PC-3 (cell line): Measurements from ENCODE around the gene OR10T2. TPM values are rescaled to one million over a fixed set of nuclear protein-coding genes. Genes with fewer than 3 reads are reported as not detected.

Source experiments
- total RNA-seq: library from RNA; depleted of rRNA; stranded (reverse); fragments of >200 nt; gene quantifications from 2 replicates; pipeline ENCODE4 v1.2.3, GENCODE V29; 2014; rRNA removed

OR10T2 gene
- total RNA-seq, 1 experiment from 2014 or later: not detected

Other genes with a start within 250 kb of the OR10T2 start
- not detected in 2 replicates for gene CD1D, start 218.6 kb downstream of the OR10T2 start, total RNA-seq
- not detected in 2 replicates for gene CD1A, start 145.0 kb downstream of the OR10T2 start, total RNA-seq
- not detected in 2 replicates for gene CD1C, start 109.5 kb downstream of the OR10T2 start, total RNA-seq
- gene CD1B, start 67.9 kb downstream of the OR10T2 start, total RNA-seq: not detected in 2 replicates
- gene CD1E, start 45.6 kb downstream of the OR10T2 start, total RNA-seq: not detected in 2 replicates
- gene OR10K2, start 26.8 kb upstream of the OR10T2 start, total RNA-seq: not detected in 2 replicates
- gene OR10K1, start 62.4 kb upstream of the OR10T2 start, total RNA-seq: not detected in 2 replicates
- not detected in 2 replicates for gene OR10R2, start 72.8 kb upstream of the OR10T2 start, total RNA-seq
- not detected in 2 replicates for gene OR6Y1, start 154.9 kb upstream of the OR10T2 start, total RNA-seq
- not detected in 2 replicates for gene OR6P1, start 171.1 kb upstream of the OR10T2 start, total RNA-seq
- not detected in 2 replicates for gene OR10X1, start 180.4 kb upstream of the OR10T2 start, total RNA-seq
- not detected in 2 replicates for gene OR10Z1, start 205.8 kb upstream of the OR10T2 start, total RNA-seq